Right hindlimb (tissue), 1 donor: ENCODE data around the gene CEP170B.
"Not testable (repeated sequence)": the region's sequence is repeated elsewhere in the genome, so short reads cannot be mapped to it uniquely, and the experiment has no call there.

Experiments
- DNase-seq: peaks from one replicate; pipeline ENCODE4 v3.0.0-alpha.2; 2018

The CEP170B gene

DNA sequence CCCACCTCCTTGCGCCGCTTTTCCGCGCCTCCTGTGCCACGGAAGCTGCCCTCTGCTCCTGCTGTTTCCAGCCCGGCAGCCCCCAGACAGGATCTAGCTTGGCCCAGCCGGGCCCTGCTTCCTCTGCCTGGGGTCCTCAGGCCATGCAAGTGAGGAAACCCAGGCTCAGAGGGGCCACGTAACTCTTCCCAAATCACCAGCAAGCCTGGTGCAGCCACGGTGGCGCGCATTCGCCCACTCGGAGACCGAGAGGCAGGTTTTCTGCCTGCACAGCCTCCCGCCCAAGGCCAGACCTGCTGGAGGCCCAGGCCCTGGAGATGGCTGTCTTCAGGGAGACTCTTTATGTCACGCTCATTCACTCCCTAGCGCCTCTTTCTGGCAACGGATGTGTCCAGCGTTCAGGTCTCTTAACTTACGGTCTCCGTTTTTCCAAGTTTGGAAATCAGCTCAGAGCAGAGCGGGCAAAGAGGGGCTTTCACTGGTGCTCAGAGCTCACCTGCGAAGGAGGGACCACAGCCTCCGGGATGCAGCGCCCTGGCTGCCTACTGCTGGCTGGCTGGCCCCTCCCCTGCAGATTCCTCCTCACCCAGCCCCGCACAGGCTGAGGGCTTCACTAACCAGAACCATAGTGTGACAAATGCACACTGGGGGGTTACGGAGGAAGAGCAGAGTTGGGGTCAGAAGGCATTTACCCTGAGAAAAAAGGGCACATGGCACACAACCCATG, 20.6 kb upstream of the CEP170B start:
- no peak for DNase-seq

DNA sequence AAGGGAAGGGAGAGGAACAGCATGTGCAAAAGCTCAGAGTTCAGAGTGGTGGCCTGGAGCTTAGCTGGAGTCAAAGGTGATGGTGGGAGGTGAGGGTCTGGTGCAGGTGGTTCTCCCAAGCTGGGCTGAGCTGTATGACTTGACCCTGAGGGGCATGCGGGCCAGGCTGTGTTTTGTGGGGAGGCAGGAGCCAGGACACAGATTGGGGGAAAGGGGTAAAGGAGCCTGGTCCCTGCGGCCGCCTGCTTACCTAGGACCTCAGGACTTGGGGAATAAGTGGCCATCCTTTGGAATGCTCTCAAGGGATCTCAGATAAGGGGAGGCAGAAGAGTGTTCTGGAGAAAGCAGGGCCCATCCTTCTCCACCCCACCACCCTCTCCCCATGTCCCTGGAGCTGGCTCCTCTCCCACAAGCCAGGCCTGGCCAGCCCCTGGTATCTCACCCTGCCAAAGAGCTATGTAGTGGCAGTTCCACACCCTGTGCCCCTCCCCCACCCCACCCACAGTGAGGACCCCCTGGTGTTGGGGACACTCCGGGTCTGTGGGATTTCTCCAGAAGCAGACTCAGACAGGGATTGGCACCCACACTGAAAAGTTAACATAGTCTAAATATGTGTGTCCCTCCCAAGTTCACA, 19.9 kb upstream of the CEP170B start:
- DNase-seq, result no peak

DNA sequence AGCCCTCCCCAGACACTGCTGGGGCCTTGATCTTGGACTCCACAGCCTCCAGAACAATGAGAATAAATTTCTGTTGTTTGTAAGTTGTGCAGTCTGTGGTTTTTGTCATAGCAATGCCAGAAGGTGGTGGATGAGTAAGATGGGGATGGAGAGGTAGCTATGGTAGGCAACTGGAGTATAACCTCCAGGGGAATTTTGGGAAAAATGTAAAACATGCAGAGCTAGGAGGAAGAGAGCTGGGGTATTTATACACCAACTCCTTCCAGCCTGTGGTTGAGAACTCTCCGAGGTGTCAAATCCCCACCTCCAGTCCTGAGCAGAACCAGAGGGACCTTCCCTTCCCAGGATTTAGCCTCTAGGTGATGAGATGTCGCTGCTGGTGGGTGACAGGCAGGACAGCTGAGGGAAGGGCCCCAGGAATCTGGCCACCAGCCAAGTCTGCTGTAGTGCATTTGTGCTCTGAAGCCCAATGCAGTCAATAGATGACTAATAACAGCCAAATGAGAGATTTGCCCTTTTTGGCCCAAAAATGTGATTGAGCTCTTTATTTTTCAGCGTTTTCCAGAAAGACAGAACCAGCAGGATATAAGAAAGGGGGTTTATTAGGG, 19.1 kb upstream of the CEP170B start:
- DNase-seq, result no peak

GRCh38 chr14:104852280-104852663, 12.8 kb upstream of the CEP170B start:
- DNase-seq, result no peak

DNA sequence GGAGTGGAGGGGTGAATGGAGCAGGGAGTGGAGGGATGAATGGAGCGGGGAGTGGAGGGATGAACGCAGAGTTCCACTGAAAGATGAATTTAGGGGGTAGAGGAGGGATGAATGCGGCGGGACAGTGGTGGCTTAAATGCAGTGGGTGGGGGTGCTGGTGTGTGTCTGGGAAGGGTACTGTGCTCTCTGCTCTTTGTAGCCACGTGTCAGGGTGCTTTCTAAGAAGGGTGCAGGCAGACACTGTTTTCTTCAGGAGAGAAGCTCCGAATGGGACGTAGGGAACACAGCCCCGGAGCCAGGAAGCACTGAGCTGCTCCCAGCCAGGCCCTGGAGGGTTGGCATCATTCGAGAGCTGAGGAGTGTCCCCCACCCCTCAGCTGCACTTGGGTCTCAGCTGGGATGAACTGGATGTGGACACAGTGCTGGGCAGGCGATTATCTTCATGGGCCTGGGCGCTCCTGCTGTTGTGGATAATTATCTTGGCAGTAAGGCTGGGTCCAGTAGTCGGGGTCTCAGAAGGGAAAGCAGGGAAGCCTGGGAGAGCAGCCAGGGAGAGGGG, 9.5 kb upstream of the CEP170B start:
- no peak for DNase-seq

DNA sequence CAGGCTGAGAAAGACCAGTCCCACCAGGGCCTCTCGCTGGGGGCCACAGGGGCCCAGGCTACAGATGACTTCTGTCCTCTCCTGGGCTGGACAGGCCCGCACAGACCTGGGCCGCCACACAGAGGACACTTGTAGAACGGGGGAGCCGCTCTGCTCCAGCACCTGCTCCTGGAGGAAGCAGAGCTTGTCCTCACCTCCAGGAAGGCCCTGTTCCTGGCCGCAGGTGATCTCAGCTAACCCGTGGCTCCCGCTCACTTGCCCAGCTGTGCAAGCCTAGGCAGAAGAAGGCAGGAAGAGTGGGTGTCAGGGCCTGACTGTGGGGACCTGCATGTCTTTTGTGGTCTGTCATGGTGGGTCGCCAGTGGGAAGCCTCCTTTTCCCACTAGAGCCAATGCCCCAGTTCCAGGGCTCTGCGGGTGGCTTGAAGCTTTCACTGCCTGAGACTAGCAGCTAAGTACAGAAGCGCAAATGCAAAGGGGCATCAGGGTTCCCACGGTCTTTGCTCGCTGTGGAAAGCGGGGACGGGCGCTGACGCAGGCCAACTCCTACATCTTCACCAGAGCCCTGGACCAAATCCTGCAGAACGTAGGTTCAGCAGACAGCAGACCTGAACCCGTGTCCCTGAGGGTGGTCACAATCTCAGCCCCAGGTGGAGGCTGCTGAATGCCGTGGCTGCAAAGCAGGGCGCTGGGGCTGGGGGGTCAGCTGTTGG, 8.8 kb upstream of the CEP170B start:
- DNase-seq, result no peak

DNA sequence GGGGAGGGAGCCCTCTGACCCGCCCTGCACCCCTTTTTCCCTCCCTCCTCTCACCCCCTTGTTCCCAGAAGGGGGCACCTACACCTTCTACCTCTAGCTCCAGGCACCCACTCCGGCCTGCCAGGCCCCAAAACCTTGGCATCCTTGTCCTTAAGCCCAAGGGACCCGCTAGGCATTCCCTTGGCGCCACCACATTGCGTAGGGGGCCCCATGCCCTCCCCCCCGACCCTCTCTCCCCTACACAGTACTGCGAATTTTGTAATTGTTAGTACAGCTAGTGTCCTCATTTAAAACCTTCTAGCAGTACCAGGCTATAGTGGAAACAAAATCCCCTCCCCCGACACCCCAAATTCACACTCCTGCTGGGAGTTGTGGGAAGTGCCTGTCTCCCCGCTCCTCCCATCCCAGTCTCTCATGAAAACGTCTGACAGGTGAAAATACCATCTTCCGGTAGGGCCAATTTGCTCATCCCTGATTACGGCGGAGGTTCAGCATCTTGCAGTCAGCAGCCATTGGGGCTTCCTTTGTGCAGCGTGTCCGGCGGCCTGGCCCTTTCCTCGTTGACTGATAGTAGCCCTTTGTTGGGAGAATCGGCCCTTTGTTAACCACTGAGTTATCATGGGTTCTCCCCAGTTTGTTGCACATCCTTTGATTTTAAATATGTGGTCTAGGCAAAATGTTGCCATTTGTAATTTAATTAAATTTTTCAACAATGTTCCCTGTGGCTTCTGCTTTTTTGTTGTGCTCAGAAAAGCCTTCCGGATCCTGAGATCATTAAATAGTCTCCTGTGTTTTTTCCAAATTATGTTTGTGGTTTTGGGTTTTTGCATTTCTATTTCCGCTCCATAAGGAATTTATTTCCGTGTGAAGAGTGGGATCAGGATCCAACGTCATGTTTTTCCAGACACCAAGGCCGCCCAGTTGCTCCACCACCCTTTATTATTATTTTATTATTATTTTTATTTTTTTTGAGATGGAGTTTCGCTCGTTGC, 7.9 kb upstream of the CEP170B start:
- no peak for DNase-seq

- DNase-seq, result not testable (repeated sequence)
These were observed 7.1 kb upstream of the CEP170B start for GRCh38 chr14:104857931-104858330.

GRCh38 chr14:104858811-104859426, 6.1 kb upstream of the CEP170B start:
- no peak for DNase-seq

- no peak for DNase-seq
These were observed 5.2 kb upstream of the CEP170B start for GRCh38 chr14:104859900-104860299.

DNA sequence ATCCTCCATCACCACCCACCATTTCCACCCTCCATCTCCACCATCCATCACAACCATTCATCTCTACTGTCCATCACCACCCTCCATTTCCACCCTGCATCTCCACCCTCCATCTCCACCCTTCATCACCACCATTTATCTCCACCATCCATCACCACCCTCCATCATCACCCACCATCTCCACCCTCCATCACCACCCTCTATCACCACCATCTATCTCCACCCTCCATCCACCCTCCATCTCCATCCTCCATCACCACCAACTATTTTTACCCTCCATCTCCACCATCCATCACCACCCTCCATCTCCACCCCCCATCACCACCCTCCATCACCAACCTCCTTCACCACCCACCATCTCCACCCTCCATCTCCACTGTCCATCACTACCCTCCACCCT, 4.7 kb upstream of the CEP170B start:
- DNase-seq, result no peak

DNA sequence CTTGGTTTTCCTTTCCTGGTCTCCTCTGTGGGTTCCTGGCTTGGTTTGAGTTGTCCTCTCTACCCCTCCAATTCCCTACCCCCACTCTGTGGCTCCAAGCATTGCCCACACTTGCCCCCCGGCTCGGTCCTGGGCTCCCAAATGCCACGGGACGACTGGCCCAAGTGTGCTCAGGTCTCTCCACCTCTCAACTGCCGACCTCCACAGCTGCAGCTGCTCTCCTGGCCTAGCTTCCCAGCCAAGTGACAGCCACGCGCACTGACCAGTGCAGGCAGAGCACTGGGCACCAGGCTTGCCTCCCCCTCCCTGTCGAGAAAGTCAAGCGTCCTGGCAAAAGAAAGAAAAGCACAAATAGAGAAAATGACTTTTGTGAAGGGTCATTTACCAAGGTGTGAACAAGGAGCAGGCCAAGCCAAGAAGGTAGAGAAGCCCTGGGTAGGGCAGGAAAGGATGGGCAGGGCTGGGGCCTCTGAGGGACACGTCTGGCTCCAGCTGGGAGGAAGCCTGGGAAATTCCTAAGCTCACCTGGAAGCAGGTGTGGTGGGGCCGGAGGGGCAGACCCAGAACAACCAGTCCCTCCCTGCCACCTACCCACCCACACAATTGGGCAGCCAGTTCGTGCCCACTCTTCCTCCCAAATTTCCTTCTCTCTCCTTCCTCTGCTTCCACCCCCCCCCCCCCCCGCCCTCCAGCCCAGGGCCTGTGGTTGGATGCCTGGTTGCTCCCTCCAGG, 1.8 kb upstream of the CEP170B start:
- peak; percentile 17 for DNase-seq

DNA sequence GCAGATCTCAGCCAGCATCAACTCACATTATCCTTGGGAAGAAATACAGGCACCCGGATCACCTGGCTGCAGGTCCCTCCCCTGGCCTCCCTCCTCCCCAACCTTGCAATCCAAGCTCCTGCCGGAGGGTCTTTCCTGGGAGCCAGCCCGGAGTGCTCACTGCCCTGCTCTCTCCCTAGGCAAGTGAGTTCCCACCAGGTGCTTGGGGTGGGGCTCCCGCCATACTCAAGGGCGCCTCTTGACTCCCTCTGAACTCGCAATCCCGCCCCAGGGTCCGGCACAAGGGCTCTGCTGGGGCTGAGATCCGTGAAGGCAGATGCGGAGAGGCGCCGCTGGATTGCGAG, 1.2 kb upstream of the CEP170B start:
- DNase-seq, result peak; percentile 25

DNA sequence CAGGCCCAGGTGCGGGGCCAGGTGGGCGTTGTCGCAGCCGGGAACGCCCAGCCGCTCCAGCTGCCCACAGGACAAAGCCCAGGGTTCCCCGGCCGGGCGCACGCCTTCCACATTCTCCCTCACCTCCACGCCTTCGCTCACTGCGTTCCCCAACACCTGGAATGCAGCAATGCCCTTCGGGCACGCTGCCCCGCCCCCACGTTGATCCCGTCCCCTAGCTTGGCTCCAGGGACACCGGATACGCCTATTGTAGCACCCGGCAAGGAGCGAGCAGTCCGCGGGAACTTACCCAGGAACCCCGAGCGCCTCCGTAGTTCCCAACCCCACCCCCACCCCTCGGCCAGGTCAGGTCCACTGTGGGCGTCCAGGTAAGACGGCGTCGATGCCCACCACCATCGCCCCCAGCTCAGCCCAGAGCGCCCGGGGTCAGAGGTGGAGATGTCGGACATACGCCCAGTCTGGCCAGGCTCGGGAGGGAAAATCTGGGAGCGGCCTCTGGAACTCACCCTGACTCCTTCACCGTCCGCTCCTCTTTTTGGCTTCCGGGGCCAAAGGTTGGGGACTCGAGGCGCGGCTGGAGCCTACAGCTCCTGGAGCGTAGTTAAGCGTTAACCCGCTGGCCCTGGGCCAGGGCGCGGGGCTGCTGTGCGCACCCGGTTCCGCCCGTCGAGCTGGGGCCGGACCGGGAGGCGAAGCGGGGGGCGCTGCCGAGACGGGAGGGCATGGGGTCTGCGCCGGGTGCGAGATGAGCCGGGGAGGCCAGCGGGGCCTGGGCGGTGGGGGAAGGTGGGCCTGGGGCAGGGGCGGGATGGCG, 594 bp upstream of the CEP170B start:
- DNase-seq, result no peak

- DNase-seq, result peak; percentile 71
These were observed 768 bp downstream of the CEP170B start for GRCh38 chr14:104865631-104866441.

DNA sequence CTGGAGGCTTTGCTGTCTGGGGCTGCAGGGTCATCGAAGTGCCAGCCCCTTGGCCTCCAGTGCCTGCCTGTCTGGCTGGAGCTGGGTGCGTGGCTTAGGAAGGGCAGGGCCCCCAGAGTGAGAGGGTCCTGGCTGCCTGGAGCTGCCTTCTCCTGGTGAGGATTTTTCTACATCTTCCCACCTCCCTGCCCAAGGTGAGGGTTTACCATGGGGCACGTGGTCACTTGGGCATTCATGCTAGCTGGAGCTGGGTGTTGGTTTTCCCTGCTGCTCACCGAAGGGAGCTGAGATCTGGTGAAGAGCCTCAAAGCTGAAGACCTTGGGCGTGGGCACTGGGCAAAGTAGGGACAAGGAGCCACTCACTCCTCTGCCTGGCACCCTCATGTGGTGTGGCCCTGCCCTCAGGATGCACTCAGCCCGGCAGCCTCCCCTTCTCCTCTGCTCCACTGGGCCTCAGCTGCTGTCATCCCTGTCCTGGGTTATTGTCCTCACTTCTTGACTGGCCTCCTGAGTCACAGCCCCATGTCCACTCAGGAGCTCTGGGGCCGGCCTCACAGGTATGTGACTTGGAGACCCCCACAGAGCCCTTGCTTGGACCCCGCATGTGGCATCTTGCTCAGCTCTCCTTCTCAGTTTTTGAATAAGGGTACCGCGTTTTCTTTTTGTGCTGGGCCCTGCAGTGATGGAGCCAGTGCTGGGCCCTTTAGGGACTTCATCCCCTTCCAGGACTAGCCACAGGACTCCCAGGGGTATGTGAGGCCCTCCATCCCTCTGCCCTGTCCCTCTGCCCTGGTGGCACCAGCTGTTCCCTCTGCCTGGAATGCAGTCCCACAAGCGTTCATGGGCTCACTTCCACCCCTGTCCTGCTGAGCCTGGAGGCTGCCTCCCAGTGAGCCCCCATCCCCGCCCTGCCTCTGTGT, 1.6 kb downstream of the CEP170B start:
- DNase-seq, result no peak

GRCh38 chr14:104867371-104868059, 2.4 kb downstream of the CEP170B start:
- no peak for DNase-seq
